CD4-positive, CD25-positive, alpha-beta regulatory T cell (primary cell): ENCODE results near the gene TENT5C. TPM values are rescaled to one million over a fixed set of nuclear protein-coding genes. Genes with fewer than 3 reads are reported as not detected.

Experiments used
- ATAC-seq, 2 donors: fragments of 150-1000 bp; cut with Tn5 transposase; one replicate each; pipeline ENCODE4 v1.10.0; 2021; ENCODE audit warnings: low read depth in 2 of 2, moderate number of reproducible peaks in 2 of 2, moderate library complexity in 1 of 2
- DNase-seq, 3 donors: peaks; one replicate each; pipeline versions ENCODE4 v3.0.0 to v3.0.0-alpha.2; 2012 to 2022; ENCODE audit warnings: mixed read lengths in 1 of 3
- H3K27ac ChIP-seq: one replicate; pipeline ENCODE4 v1.7.0; 2013; ENCODE audit warnings: mild to moderate bottlenecking, low read length; ENCODE audit not compliant: insufficient read depth, poor library complexity, severe bottlenecking
- H3K27me3 ChIP-seq: one replicate; pipeline ENCODE4 v1.7.0; 2013; ENCODE audit warnings: low read length; ENCODE audit not compliant: control insufficient read depth, insufficient read depth
- H3K36me3 ChIP-seq: one replicate; pipeline ENCODE4 v1.7.0; 2013; ENCODE audit warnings: mild to moderate bottlenecking, low read length, moderate library complexity; ENCODE audit not compliant: control insufficient read depth, insufficient read depth
- H3K4me1 ChIP-seq: 2 replicates; pipeline ENCODE4 v1.7.0; 2013; ENCODE audit warnings: mild to moderate bottlenecking, low read length; ENCODE audit not compliant: insufficient read depth, control insufficient read depth, poor library complexity, severe bottlenecking
- H3K4me3 ChIP-seq: one replicate; pipeline ENCODE4 v1.7.0; 2013; ENCODE audit warnings: low read depth, mild to moderate bottlenecking, low read length, moderate library complexity
- H3K9me3 ChIP-seq, 2 experiments: 1 replicate in 1 of 2; 2 replicates in 1 of 2; pipeline ENCODE4 v1.7.0; 2013; ENCODE audit warnings: low read length in 2 of 2, mild to moderate bottlenecking in 1 of 2, moderate library complexity in 1 of 2; ENCODE audit not compliant: control insufficient read depth in 2 of 2
- H3K27ac Mint-ChIP-seq, 3 donors: one replicate each; pipeline ENCODE4 v1.8.0; 2020 to 2022; ENCODE audit warnings: mild to moderate bottlenecking in 3 of 3, mixed read lengths in 3 of 3, moderate library complexity in 2 of 3
- H3K27me3 Mint-ChIP-seq: one replicate; pipeline ENCODE4 v1.8.0; 2022; ENCODE audit warnings: mild to moderate bottlenecking, mixed read lengths
- H3K36me3 Mint-ChIP-seq: one replicate; pipeline ENCODE4 v1.8.0; 2020; ENCODE audit warnings: mixed read lengths
- H3K4me1 Mint-ChIP-seq, 4 donors: one replicate each; pipeline ENCODE4 v1.8.0; 2020 to 2022; ENCODE audit warnings: mixed read lengths in 4 of 4, mild to moderate bottlenecking in 1 of 4
- H3K4me3 Mint-ChIP-seq, 4 donors: one replicate each; pipeline ENCODE4 v1.8.0; 2020 to 2022; ENCODE audit warnings: mild to moderate bottlenecking in 4 of 4, mixed read lengths in 4 of 4, moderate library complexity in 3 of 4
- H3K9me3 Mint-ChIP-seq, 7 donors: one replicate each; pipeline ENCODE4 v1.8.0; 2020 to 2022; ENCODE audit warnings: mixed read lengths in 7 of 7, mild to moderate bottlenecking in 3 of 7, moderate library complexity in 2 of 7
- polyA plus RNA-seq, 4 donors: library from polyadenylated mRNA; unstranded; fragments of 300-500 nt; fragmentation: Illumina TruSeq; gene quantifications; one replicate each; pipeline ENCODE4 v1.2.3, GENCODE V29; 2021
- total RNA-seq: library from RNA; stranded (reverse); gene quantifications from one replicate; pipeline ENCODE4 v1.2.3, GENCODE V29; 2022

TENT5C gene
- total and polyA plus RNA-seq, 5 donors from 2014 or later: 19.6 to 324 (median 39.3) TPM

DNA sequence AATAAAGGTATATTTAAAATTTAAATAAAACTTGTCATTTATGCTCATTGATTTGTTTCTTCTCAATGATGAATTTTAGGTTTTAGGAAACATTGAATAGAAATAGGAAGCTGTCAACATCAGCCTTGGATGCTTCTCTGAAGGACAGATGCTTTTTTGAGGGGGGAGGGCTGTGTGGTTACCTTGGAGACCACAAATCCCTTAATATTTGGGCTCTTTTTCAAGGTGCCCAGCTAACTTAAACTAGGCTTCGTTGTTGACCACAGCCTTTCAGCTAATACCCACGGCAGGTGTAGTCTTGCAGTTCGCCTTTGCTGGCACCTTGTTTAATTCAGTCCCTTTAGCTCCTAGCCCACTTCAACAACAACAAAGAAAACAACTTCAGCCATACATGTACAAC, 22.5 kb downstream of the TENT5C start:
- H3K36me3 Mint-ChIP-seq: peaks cover 55% of the 10 kb centered on the region
- peaks cover 9 to 88% (median 62%) of the 10 kb centered on the region in 4 donors for H3K4me1 Mint-ChIP-seq
- no peak for ATAC-seq
- peaks cover 5% of the 10 kb centered on the region for H3K27me3 Mint-ChIP-seq
- H3K4me3 ChIP-seq: no peak overlapping the region
- peaks cover 30% of the 10 kb centered on the region for H3K4me1 ChIP-seq
- no peak for DNase-seq
- no peak overlapping the region for H3K27ac ChIP-seq
- peak overlapping the region in 1 of 3 donors; percentile 75 for H3K27ac Mint-ChIP-seq
- H3K9me3 Mint-ChIP-seq: peaks cover 0 to 1% (median 0%) of the 10 kb centered on the region in 7 donors
- peaks cover 43% of the 10 kb centered on the region for H3K36me3 ChIP-seq
- H3K4me3 Mint-ChIP-seq: peak overlapping the region in 1 of 4 donors; percentile 53
- no peaks in the 10 kb centered on the region for H3K27me3 ChIP-seq
- H3K9me3 ChIP-seq: no peaks in the 10 kb centered on the region

DNA sequence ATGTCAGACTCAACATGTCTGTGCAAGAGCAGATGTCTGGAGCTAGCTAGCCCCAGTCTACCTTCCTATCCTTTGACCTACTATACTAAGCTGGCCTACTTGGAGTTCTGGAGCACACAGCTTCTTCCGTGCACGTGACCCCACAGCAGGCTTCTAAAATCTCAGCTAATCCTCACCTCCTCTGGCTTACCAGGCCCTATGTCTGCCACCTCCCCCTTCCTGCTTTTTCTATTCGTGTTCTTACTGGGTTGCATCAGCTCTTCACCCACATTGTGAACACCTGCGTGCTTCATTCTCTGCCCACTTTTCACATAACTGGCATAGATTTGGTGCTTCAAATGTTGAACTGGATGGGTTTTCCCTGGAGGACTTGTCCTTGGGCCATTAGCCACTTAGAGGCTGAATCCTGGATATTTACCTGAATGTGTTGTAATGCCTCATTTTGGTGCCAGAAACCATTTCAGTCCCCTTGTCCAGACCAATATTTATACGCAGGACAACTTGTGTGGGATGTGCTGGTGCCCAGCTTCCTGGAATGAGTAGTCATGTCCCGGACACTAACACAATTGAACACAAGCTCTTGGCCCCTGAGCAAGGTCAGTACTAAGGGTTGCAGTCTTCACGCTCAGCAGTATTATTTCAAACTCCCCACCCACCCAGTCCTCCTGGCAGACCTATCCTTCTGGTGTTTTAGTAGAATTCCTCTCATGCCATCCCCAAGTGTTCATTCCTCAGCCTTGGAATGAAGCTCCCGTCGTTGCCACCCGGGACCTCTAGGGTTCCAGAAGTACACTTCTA, 24.0 kb downstream of the TENT5C start:
- peaks cover 40% of the 10 kb centered on the region for H3K36me3 Mint-ChIP-seq
- Histone ChIP-seq H3K27ac (no peak overlapping the region), H3K9me3 (no peaks in the 10 kb centered on the region), H3K36me3 (peaks cover 28% of the 10 kb centered on the region), H3K4me1 (peaks cover 36% of the 10 kb centered on the region), H3K27me3 (no peaks in the 10 kb centered on the region), H3K4me3 (no peak overlapping the region)
- DNase-seq (no peak), ATAC-seq (no peak)
- H3K4me1 Mint-ChIP-seq: peaks cover 9 to 88% (median 60%) of the 10 kb centered on the region in 4 donors
- peaks cover 0 to 1% (median 0%) of the 10 kb centered on the region in 7 donors for H3K9me3 Mint-ChIP-seq
- peak overlapping the region in 2 of 4 donors; percentile 24 to 53 for H3K4me3 Mint-ChIP-seq
- H3K27ac Mint-ChIP-seq: peak overlapping the region; percentile 74 to 87 (median 75)
- H3K27me3 Mint-ChIP-seq: peaks cover 5% of the 10 kb centered on the region

DNA sequence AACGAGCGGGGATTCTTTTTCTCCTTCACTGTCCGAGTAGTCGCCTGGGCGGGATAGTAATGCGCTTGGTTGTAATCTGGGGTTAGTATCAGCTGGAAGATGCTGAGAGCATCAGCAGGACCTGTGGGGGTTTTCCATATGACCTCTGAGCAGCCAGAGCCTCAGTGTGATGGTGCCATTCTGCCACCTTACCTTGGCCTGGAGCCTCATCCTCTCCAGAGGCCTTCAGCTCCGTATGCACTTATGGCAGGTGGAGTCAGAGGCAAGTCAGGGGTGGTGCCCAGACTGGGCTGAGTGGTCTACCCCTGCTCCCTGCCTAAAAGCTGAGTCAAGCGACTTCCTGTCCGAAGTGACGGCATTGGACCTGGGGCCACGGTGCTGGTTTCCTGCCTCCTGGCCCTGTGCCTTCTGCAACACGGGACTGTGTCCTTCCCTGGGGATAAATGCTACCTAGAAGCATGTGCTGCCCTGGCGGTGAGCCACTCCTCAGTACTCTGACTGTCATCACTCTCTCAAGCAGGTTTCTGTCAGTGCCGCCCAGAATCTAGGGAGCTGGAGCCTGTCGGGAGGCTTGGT, 24.7 kb downstream of the TENT5C start:
- peaks cover 5% of the 10 kb centered on the region for H3K27me3 Mint-ChIP-seq
- H3K36me3 Mint-ChIP-seq: peaks cover 34% of the 10 kb centered on the region
- H3K36me3 ChIP-seq: peaks cover 21% of the 10 kb centered on the region
- no peaks in the 10 kb centered on the region for H3K27me3 ChIP-seq
- peaks cover 36% of the 10 kb centered on the region for H3K4me1 ChIP-seq
- ATAC-seq (no peak), DNase-seq (no peak)
- H3K27ac ChIP-seq: no peak overlapping the region
- H3K4me1 Mint-ChIP-seq: peaks cover 9 to 85% (median 61%) of the 10 kb centered on the region in 4 donors
- no peaks in the 10 kb centered on the region for H3K9me3 ChIP-seq
- H3K4me3 Mint-ChIP-seq: no peak overlapping the region
- H3K4me3 ChIP-seq: no peak overlapping the region
- peak overlapping the region in 1 of 3 donors; percentile 75 for H3K27ac Mint-ChIP-seq
- H3K9me3 Mint-ChIP-seq: peaks cover 0 to 1% (median 0%) of the 10 kb centered on the region in 7 donors

DNA sequence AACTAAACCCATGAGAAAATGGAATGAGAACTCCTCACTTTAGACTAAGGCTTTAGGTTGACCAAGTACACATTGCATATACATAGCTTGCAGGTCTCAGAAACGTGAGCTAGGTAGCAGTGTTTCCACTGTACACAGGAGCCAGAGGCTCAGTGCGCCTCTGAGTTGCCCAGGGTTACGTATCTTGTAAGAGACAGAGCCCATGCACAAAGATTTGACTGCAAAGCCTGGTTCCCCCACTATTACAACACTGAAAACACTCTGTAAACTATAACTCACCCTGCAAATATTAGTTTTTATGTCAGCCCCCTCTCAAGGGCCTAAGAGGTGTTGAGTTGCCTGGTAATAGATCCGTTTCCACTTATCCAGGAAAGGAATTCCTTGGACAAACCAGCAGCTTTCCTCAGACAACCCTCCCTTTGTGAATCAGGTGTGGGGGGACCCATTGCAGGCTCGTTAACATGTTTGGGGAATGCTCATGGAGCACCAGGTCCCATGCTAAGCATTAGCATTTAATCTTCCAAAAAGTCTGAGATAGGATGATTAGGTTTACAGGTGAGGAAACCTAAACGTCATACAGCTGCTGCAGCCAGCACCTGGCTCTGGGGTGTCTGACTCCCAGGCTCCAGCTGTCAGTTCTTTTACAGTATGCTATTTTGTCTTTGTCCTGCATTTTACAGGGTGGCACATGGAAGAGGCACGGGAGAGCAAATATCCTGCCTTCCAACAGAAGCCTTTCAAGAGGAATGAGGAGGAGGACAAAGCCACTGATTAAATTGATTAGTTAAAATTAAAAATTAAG, 25.7 kb downstream of the TENT5C start:
- peaks cover 12 to 85% (median 62%) of the 10 kb centered on the region in 4 donors for H3K4me1 Mint-ChIP-seq
- H3K36me3 ChIP-seq: peaks cover 12% of the 10 kb centered on the region
- DNase-seq (peak in 1 of 3 donors; percentile 41), ATAC-seq (peak; percentile 61 to 67)
- H3K27me3 ChIP-seq: no peaks in the 10 kb centered on the region
- H3K4me1 ChIP-seq: peaks cover 45% of the 10 kb centered on the region
- peak overlapping the region in 1 of 4 donors; percentile 75 for H3K4me3 Mint-ChIP-seq
- H3K27ac Mint-ChIP-seq: peak overlapping the region in 1 of 3 donors; percentile 64
- H3K27me3 Mint-ChIP-seq: peaks cover 5% of the 10 kb centered on the region
- H3K9me3 Mint-ChIP-seq: peaks cover 0 to 1% (median 0%) of the 10 kb centered on the region in 7 donors
- H3K27ac ChIP-seq: peak overlapping the region; percentile 6
- no peaks in the 10 kb centered on the region for H3K9me3 ChIP-seq
- peaks cover 29% of the 10 kb centered on the region for H3K36me3 Mint-ChIP-seq
- no peak overlapping the region for H3K4me3 ChIP-seq

DNA sequence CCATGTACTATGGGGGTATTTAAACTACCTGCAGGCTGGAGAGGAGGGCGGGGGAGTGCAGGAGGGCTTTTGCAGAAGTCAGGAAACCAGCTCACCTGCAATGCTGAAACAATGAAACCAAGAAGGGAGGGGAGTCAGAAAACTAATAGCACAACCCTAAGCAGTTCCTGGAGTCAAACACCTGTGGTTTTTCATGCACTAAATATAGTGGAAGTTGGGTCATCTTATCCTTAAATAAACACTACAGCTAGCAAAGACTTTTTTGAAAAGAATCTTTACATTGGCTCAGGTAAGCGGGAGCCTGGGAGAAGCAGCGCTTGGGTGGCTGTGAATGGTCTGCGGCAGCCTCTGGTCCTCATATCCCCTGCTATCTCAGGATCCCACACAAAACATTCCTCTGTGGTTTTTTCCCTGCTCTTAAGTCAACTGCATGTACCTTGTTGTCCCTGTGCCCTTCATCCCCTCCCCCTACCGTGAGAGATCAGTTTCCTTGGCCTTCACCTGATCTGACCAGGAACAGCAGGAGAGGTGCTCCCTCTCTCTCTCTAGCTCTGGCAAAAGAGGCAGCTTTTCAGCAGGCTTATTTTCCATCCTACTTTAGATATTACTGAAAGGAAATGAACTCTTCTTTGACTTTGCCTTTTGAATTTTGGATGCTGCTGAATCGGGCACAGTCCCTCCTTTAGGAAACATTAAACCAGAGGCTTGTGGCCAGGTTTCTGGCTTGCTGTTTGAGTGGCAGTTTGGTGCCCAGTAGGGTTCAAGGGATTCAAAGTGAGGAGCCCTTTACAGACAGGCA, 26.6 kb downstream of the TENT5C start:
- peaks cover 0 to 1% (median 0%) of the 10 kb centered on the region in 7 donors for H3K9me3 Mint-ChIP-seq
- Histone ChIP-seq H3K4me1 (peaks cover 53% of the 10 kb centered on the region), H3K27ac (no peak overlapping the region), H3K27me3 (no peaks in the 10 kb centered on the region), H3K36me3 (peaks cover 5% of the 10 kb centered on the region), H3K9me3 (no peaks in the 10 kb centered on the region), H3K4me3 (peak overlapping the region; percentile 23)
- H3K4me3 Mint-ChIP-seq: peak overlapping the region; percentile 10 to 87 (median 56)
- peak overlapping the region; percentile 64 to 87 (median 75) for H3K27ac Mint-ChIP-seq
- H3K4me1 Mint-ChIP-seq: peaks cover 11 to 87% (median 62%) of the 10 kb centered on the region in 4 donors
- DNase-seq (peak in 1 of 3 donors; percentile 54), ATAC-seq (no peak)
- H3K36me3 Mint-ChIP-seq: peaks cover 23% of the 10 kb centered on the region
- H3K27me3 Mint-ChIP-seq: peaks cover 1% of the 10 kb centered on the region

DNA sequence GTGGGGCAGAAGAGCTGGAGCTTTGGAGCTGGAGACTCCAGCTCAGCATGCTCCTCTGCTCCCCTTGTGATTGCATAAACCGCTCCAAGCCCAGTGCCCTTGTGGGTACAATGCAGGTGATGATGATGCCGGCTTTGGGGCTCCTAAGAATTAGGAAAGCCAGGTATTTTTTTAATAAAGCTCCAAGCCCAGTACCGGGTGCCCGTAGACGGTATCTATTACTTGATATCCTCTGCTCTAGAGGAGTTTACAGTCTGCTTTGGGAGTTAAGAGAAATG, 27.2 kb downstream of the TENT5C start:
- Histone ChIP-seq H3K27me3 (no peaks in the 10 kb centered on the region), H3K4me1 (peaks cover 53% of the 10 kb centered on the region), H3K27ac (no peak overlapping the region), H3K9me3 (no peaks in the 10 kb centered on the region), H3K36me3 (peaks cover 5% of the 10 kb centered on the region), H3K4me3 (peak overlapping the region; percentile 7)
- peak overlapping the region; percentile 4 to 87 (median 20) for H3K4me3 Mint-ChIP-seq
- peaks cover 0 to 1% (median 0%) of the 10 kb centered on the region in 7 donors for H3K9me3 Mint-ChIP-seq
- ATAC-seq (no peak), DNase-seq (no peak)
- no peaks in the 10 kb centered on the region for H3K27me3 Mint-ChIP-seq
- H3K36me3 Mint-ChIP-seq: peaks cover 18% of the 10 kb centered on the region
- peak overlapping the region in 2 of 3 donors; percentile 64 to 75 for H3K27ac Mint-ChIP-seq
- peaks cover 11 to 83% (median 61%) of the 10 kb centered on the region in 4 donors for H3K4me1 Mint-ChIP-seq

DNA sequence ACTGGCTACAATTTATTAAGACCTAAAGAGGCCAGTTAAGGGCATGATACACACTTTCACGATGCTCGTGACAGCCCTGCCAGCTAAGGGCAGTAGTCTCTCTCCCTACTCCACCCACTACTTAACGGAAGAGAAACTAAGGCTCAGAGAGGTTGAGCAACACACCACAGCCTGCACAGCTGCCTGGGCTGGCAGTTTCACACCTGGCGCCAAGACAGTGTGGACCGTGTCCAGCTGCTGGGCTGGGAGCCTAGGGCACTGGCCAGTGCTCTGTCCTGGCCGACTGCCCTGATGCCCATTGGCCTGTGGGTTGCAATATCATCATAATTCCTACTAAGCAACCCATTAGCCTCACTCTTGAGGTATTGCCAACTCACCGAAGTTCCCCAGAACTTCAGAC, 27.6 kb downstream of the TENT5C start:
- H3K27ac Mint-ChIP-seq: peak overlapping the region in 2 of 3 donors; percentile 64 to 75
- DNase-seq (no peak), ATAC-seq (no peak)
- H3K4me3 Mint-ChIP-seq: peak overlapping the region in 3 of 4 donors; percentile 4 to 28 (median 12)
- peaks cover 18% of the 10 kb centered on the region for H3K36me3 Mint-ChIP-seq
- Histone ChIP-seq H3K27ac (no peak overlapping the region), H3K4me1 (peaks cover 53% of the 10 kb centered on the region), H3K36me3 (peaks cover 5% of the 10 kb centered on the region), H3K4me3 (peak overlapping the region; percentile 7), H3K9me3 (no peaks in the 10 kb centered on the region), H3K27me3 (no peaks in the 10 kb centered on the region)
- peaks cover 0 to 1% (median 0%) of the 10 kb centered on the region in 7 donors for H3K9me3 Mint-ChIP-seq
- peaks cover 11 to 81% (median 62%) of the 10 kb centered on the region in 4 donors for H3K4me1 Mint-ChIP-seq
- H3K27me3 Mint-ChIP-seq: no peaks in the 10 kb centered on the region
